ENCODE results near the gene SCIMP. TPM values are rescaled to one million over a fixed set of nuclear protein-coding genes. Genes with fewer than 3 reads are reported as not detected.
"Not testable (repeated sequence)": the region's sequence is repeated elsewhere in the genome, so short reads cannot be mapped to it uniquely, and the experiment has no call there.

Gene SCIMP
- total and polyA plus RNA-seq, 2 of the 4 experiments (the other 2 are of a cell fraction) = not detected

GRCh38 chr17:5161793-5162192, 72.9 kb downstream of the SCIMP start:
- H4K8ac ChIP-seq (ENCODE audit: low read depth in 2 of 2, low read length in 2 of 2); BruUV-seq (replicated peaks); in situ Hi-C loops (cut with MboI; ENCODE audit: low sequenced_read_pairs); H3K4me2 ChIP-seq (ENCODE audit: low read depth, low read length); H3K14ac ChIP-seq (replicated peaks; ENCODE audit: low read depth, low read length); H2AK9ac ChIP-seq (replicated peaks; ENCODE audit: low read depth, low read length, poor library complexity); H2BK15ac ChIP-seq (ENCODE audit: low read depth, low read length); H3K36me3 ChIP-seq (ENCODE audit: control insufficient read depth, insufficient read depth, low read length); H3K18ac ChIP-seq (ENCODE audit: low read depth, low read length); dilution Hi-C loops (cut with HindIII; ENCODE audit: low sequenced_read_pairs, unreplicated experiment); intact Hi-C loops (cut with micrococcal nuclease); H2BK5ac ChIP-seq (ENCODE audit: low read depth, low read length, poor library complexity, severe bottlenecking); DNase-seq; H3K79me1 ChIP-seq (ENCODE audit: low read depth in 1 of 2, low read length in 2 of 2); H3K9me1 ChIP-seq (ENCODE audit: insufficient read depth, low read length); H3K23ac ChIP-seq (ENCODE audit: low read depth, low read length); H2AK5ac ChIP-seq (ENCODE audit: low read depth, low read length); H2BK20ac ChIP-seq (ENCODE audit: low read depth, low read length); H4K20me1 ChIP-seq (ENCODE audit: insufficient read depth, low read length); H2AFZ ChIP-seq (replicated peaks; ENCODE audit: low read length, poor library complexity); CTCF ChIA-PET; ATAC-seq (ENCODE audit: low read depth); H4K5ac ChIP-seq (ENCODE audit: low read depth, low read length); H3K4me1 ChIP-seq (ENCODE audit: control insufficient read depth, insufficient read depth, low read length); H2BK120ac ChIP-seq (ENCODE audit: low read depth, low read length); H3K9me3 ChIP-seq (ENCODE audit: control insufficient read depth, insufficient read depth, low read length); H4K91ac ChIP-seq (ENCODE audit: insufficient read depth, low read depth, low read length); H3K56ac ChIP-seq (ENCODE audit: extremely low read depth, insufficient read depth, low read length); H3K4me3 ChIP-seq (ENCODE audit: insufficient read depth, low read depth, low read length); H3K27ac ChIP-seq (ENCODE audit: insufficient read depth, low read length); H3K27me3 ChIP-seq (ENCODE audit: control insufficient read depth, insufficient read depth, low read length); H3K4ac ChIP-seq (ENCODE audit: low read depth, low read length); POLR2A ChIA-PET (ENCODE audit: unreplicated experiment); H3K9ac ChIP-seq (ENCODE audit: low read depth, low read length): not testable (repeated sequence)
- WGBS, 2 experiments (ENCODE audit: extremely low coverage in 2 of 2, insufficient read length in 1 of 2) = no CpG with 5 or more reads among the region's 3 CpGs

- H2AK9ac ChIP-seq (replicated peaks; ENCODE audit: low read depth, low read length, poor library complexity); BruUV-seq (replicated peaks); H3K9me3 ChIP-seq (ENCODE audit: control insufficient read depth, insufficient read depth, low read length); H2BK120ac ChIP-seq (ENCODE audit: low read depth, low read length); ATAC-seq (ENCODE audit: low read depth); H2BK20ac ChIP-seq (ENCODE audit: low read depth, low read length); H2BK15ac ChIP-seq (ENCODE audit: low read depth, low read length); H3K9ac ChIP-seq (ENCODE audit: low read depth, low read length); H4K91ac ChIP-seq (ENCODE audit: insufficient read depth, low read depth, low read length); in situ Hi-C loops (cut with MboI; ENCODE audit: low sequenced_read_pairs); H3K36me3 ChIP-seq (ENCODE audit: control insufficient read depth, insufficient read depth, low read length); DNase-seq; H3K18ac ChIP-seq (ENCODE audit: low read depth, low read length); H3K27me3 ChIP-seq (ENCODE audit: control insufficient read depth, insufficient read depth, low read length); H3K9me1 ChIP-seq (ENCODE audit: insufficient read depth, low read length); dilution Hi-C loops (cut with HindIII; ENCODE audit: low sequenced_read_pairs, unreplicated experiment); H4K5ac ChIP-seq (ENCODE audit: low read depth, low read length); H3K4ac ChIP-seq (ENCODE audit: low read depth, low read length); H3K23ac ChIP-seq (ENCODE audit: low read depth, low read length); H2BK5ac ChIP-seq (ENCODE audit: low read depth, low read length, poor library complexity, severe bottlenecking); H2AFZ ChIP-seq (replicated peaks; ENCODE audit: low read length, poor library complexity); H3K4me1 ChIP-seq (ENCODE audit: control insufficient read depth, insufficient read depth, low read length); intact Hi-C loops (cut with micrococcal nuclease); H3K79me1 ChIP-seq (ENCODE audit: low read depth in 1 of 2, low read length in 2 of 2); CTCF ChIA-PET; H3K4me3 ChIP-seq (ENCODE audit: insufficient read depth, low read depth, low read length); H3K56ac ChIP-seq (ENCODE audit: extremely low read depth, insufficient read depth, low read length); H3K4me2 ChIP-seq (ENCODE audit: low read depth, low read length); H3K27ac ChIP-seq (ENCODE audit: insufficient read depth, low read length); H3K14ac ChIP-seq (replicated peaks; ENCODE audit: low read depth, low read length); H4K8ac ChIP-seq (ENCODE audit: low read depth in 2 of 2, low read length in 2 of 2); H4K20me1 ChIP-seq (ENCODE audit: insufficient read depth, low read length); H2AK5ac ChIP-seq (ENCODE audit: low read depth, low read length); POLR2A ChIA-PET (ENCODE audit: unreplicated experiment): not testable (repeated sequence)
- no CpG with 5 or more reads among the region's 1 CpG for WGBS, 2 experiments (ENCODE audit: extremely low coverage in 2 of 2, insufficient read length in 1 of 2)
Observed at GRCh38 chr17:5160702-5161101, 74.0 kb downstream of the SCIMP start.

Data from IMR-90 (cell line).